GM12864 (cell line): ENCODE results near the gene TNRC6B.

ENCODE experiments used
- DNase-seq: peaks from one replicate; pipeline ENCODE4 v3.0.0-alpha.2; 2011; ENCODE audit warnings: low read depth
- H3K4me3 ChIP-seq: 2 replicates; pipeline ENCODE4 v1.5.1; 2011; ENCODE audit warnings: mild to moderate bottlenecking, low read depth, low read length, control low read depth
- TF ChIP-seq, protein P1 (sequence below): IDR thresholded peaks from 2 replicates; pipeline ENCODE4 v1.5.1; 2011; ENCODE audit warnings: low read depth, mild to moderate bottlenecking, moderate library complexity, low read length, control low read depth, inconsistent platforms; ENCODE audit errors: missing control alignments

The TNRC6B gene

DNA sequence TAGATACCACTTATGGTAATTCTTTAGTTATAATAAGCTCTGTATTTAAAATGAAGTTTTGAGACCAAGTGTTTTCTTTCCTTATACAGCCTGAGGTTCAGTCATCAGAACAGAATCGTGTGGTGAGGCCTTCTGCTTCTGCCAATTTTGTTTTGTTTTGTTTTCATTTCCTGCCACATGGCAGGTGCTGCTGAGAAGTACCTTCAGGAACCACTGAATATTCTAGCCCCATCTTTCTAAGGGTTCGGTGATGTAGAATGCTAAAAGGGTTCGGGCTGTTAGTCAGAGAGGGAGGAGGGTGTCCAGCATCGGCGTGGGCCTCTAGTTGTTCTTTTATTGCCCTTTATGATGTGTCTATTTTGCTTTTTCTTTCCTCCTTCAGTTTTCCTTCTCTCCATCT lies 25.8 kb downstream of the TNRC6B start:
- peak; percentile 55 for DNase-seq
- no peak overlapping the region for H3K4me3 ChIP-seq
- TF ChIP-seq, protein P1, sequence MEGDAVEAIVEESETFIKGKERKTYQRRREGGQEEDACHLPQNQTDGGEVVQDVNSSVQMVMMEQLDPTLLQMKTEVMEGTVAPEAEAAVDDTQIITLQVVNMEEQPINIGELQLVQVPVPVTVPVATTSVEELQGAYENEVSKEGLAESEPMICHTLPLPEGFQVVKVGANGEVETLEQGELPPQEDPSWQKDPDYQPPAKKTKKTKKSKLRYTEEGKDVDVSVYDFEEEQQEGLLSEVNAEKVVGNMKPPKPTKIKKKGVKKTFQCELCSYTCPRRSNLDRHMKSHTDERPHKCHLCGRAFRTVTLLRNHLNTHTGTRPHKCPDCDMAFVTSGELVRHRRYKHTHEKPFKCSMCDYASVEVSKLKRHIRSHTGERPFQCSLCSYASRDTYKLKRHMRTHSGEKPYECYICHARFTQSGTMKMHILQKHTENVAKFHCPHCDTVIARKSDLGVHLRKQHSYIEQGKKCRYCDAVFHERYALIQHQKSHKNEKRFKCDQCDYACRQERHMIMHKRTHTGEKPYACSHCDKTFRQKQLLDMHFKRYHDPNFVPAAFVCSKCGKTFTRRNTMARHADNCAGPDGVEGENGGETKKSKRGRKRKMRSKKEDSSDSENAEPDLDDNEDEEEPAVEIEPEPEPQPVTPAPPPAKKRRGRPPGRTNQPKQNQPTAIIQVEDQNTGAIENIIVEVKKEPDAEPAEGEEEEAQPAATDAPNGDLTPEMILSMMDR: no peak

DNA sequence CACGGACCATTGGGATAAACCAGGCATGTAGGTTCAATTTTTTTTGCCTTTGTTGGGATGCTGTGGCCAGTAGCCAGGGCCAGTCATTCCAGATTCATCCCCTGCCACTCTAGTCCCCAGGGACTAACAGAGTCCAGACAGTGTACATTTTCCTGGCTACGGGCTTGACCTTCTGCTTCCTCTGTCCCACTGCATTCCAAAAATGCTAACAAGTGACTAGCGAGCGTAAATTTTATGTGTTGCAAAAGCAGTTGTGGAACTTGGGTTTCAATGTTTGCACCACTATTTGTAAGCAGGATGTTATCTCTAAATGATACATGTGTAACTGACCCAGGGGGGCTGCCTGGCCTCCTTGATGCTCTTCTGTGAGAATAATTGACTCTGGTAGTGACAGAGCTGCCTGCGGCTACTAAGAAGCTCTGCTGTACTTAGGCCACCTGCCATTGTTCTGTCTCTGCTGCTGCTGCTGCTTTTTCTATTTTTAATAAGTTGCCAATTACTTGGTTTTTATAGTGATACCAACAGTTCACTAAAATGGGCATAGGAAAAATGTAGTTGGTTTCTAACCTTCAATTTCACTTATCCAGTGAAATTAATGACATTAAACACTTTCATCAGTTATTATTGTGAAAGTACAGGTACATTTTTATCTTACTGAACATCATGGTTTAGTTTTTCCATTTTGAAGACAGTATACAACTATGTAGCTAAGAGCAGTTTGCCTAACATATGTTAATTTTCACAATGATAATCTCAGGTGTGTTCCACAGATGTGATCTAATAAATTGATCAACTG lies 26.8 kb downstream of the TNRC6B start:
- DNase-seq: no peak
- H3K4me3 ChIP-seq: no peak overlapping the region
- TF ChIP-seq, protein P1: no peak

DNA sequence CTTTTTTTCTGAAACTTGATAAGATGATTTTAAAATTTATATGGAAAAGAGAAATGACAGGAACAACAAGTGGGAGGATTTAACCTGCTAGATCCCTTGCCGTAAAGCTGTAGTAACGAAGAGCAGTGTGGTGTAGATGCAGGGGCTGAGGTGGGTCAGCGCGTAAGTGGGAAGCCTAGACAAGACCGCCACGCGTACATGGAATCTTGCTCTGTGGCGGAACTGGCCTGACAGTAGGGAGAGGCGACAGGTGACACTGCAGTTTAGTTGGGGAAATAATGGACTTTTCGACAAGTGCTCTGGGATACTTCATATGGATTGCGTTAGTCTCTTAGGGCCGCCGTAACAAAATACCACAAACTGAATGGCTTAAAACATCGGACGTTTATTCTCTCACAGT lies 28.8 kb downstream of the TNRC6B start:
- DNase-seq: no peak
- H3K4me3 ChIP-seq: no peak overlapping the region
- TF ChIP-seq, protein P1: no peak

DNA sequence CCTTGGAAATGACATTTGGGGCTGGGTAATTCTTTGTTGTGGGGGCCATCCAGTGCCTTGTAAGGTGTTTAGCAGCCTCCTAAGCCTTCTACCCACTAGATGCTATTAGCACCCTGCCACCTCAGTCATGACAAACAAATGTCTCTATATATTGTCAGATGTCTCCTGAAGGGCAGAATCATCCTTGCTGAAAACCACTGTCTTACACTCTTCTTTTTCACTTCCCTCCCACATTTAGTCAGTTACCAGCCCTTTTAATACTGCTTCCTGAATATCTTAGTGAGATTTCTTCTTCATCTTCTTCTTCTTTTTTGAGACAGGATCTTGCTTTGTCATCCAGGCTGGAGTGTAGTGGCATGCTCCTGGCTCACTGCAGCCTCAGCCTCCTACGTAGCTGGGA lies 33.1 kb downstream of the TNRC6B start:
- H3K4me3 ChIP-seq: no peak overlapping the region
- TF ChIP-seq, protein P1: no peak
- DNase-seq: peak; percentile 70

DNA sequence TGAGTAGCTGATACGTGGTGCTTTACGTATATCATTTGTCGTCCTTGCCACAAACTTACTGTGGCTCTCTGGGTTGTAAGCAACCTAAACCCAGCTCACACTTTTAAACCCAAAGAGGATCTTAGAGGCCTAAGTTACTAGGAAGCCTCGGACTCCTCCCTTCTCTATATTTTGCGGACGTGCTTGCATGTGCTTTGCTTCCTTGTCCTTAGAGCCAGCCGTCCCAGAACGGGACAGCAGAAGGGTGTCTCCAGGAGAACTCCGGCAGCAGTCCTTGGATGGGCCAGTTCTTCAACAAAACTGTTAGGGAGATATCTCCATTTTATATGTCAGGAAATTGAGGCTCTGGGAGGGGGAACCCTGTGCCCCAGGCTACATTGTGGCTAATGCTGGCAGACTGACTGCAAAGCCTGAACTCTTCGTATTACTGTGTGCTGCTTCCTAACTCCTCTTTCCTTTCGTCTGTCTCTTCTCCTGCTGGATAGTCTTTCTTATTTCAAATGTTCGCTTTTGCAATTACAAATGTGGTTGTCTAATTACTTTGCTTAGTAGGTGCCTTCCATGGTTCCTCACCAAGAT lies 33.8 kb downstream of the TNRC6B start:
- TF ChIP-seq, protein P1: no peak
- no peak for DNase-seq
- no peak overlapping the region for H3K4me3 ChIP-seq

DNA sequence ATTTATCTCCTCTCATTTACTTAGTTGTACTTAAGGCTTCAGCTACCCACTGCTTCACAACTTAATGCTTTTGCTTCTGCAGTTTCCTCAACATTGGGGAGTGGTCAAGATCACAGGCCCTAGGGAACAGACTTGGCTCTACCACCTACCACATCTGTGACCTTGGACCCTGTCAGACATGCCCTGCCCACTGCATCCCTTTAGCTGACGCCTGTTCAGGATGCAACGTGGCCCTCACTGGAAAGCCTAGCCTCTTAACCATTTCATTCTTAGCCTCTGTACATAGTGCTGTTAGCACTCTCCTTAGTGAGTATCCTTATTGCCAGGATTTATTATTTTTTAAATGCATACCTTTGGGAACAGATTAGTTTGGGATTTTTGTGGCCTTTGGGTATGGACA lies 34.4 kb downstream of the TNRC6B start:
- TF ChIP-seq, protein P1: no peak
- H3K4me3 ChIP-seq: no peak overlapping the region

DNA sequence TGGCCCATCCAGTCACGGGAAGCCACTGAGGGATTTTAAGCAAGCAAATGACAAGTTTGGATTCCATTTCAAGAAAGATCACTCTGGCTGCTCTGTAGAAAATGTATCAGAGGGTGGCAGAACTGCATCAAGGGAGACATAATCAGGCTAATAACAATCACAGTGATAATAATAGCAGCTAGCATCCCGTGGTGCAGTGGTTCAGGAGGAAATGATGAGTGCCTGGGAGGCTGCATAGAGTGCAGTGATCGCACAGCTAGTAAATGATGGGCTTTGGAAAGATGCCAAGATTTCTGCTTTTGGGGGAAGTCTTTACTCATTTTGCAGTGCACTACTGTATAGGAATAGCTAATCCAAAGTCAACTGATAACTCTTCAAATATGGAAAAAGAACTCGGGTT lies 35.8 kb downstream of the TNRC6B start:
- no peak overlapping the region for H3K4me3 ChIP-seq
- TF ChIP-seq, protein P1: no peak
- no peak for DNase-seq

More for the DNA sequence above, 34.4 kb downstream of the TNRC6B start:
- no peak for DNase-seq
